22Rv1 (cell line): ENCODE measurements around the gene RAB12.

ENCODE experiments used
- ZFX ChIP-seq: fragments of 450-650 bp; IDR thresholded peaks from 2 replicates; pipeline ENCODE4 v1.6.1; 2017; ENCODE audit warnings: antibody characterized with exemption, borderline replicate concordance
- TF ChIP-seq, protein P1 (sequence below): fragments of 450-650 bp; IDR thresholded peaks from 2 replicates; pipeline ENCODE4 v1.5.1; 2017; ENCODE audit warnings: mild to moderate bottlenecking

DNA sequence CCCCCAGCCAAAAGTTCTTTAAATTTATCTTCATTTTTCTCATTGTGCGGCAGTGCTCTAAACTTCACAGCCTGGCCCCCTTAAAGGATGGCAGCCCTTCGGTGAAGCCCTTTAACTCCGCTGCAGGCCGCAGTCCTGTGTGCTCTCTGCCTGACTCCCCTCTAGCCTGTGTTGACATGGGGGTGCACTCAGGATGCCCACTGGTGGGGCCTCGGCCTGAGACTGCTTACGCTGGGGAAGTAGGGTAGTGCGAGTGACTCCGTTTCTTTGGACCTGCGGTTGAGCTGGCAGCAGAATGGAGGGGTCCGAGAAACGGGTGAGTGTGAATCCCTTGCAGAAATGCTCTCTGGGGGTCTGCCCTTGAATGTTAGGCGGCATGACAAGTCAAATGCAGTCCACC is 5.6 kb downstream of the RAB12 start:
- TF ChIP-seq, protein P1, sequence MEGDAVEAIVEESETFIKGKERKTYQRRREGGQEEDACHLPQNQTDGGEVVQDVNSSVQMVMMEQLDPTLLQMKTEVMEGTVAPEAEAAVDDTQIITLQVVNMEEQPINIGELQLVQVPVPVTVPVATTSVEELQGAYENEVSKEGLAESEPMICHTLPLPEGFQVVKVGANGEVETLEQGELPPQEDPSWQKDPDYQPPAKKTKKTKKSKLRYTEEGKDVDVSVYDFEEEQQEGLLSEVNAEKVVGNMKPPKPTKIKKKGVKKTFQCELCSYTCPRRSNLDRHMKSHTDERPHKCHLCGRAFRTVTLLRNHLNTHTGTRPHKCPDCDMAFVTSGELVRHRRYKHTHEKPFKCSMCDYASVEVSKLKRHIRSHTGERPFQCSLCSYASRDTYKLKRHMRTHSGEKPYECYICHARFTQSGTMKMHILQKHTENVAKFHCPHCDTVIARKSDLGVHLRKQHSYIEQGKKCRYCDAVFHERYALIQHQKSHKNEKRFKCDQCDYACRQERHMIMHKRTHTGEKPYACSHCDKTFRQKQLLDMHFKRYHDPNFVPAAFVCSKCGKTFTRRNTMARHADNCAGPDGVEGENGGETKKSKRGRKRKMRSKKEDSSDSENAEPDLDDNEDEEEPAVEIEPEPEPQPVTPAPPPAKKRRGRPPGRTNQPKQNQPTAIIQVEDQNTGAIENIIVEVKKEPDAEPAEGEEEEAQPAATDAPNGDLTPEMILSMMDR = no peak
- no peak for TF ChIP-seq ZFX
